HG03354 (cell line): ENCODE measurements around the gene CDH7.
A peak's percentile ranks its signal among the peaks of the same experiment; 100 is the strongest.

Experiments used
- ATAC-seq: cut with Tn5 transposase; IDR thresholded peaks from one replicate; pipeline ENCODE4 v1.9.1; 2021; ENCODE audit warnings: mild to moderate bottlenecking; ENCODE audit not compliant: unreplicated experiment, poor library complexity, severe bottlenecking

Gene CDH7

DNA sequence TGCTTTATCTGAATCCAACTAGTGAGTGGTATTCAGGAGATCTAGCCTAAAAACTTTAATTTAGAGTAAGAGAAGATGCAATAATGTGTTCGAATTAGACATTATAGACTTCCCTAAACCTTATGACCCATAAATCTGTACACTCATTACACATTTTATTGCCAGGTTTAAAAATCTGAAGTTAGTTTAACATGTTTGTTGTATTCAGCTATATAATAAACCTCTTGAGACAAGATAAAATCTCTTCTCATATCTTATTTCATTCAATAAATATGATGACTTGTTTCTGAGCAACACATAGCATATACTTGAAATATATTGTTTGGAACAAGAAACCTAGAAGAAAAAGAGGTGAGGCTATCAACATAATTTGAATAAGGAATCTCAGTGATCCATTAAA is 150.7 kb downstream of the CDH7 start:
- no peak for ATAC-seq

DNA sequence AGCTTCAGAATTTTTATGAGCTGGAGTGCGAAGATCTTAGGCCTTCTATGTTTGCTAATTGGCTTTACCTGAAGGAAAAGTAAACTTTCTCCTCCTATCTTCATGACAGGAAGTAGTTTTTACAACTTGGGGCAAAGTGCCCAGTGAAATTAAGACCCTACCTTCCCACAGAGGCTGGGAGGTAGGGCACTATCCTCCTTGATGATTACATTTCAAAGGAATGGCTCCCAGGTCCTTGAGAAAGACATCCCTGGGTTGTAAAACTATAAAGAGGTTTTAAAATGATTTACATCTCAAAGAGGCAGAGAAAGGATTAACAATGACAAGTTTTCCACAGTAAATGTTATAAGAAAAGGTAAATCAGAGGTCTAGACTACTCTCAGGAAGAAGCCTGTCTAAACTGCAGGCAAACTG is 155.8 kb downstream of the CDH7 start:
- no peak for ATAC-seq

DNA sequence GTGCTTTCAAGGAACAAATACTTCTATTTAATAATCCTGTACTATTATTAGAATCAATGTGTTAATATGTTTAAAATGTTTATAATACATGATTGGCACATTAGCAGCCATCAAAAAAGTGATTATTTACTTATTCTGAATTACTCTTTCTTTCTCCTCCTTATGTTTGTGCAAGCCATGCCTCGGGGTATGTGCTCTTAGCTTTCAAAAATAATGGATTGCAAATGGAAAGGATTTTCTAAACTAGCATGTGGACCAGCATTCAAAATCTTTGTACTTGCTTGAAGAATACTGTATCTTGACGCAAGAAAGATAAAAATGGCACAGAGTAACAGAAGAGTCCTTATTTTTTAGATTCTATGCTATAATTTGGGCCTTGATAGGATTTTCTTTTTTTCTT is 156.5 kb downstream of the CDH7 start:
- no peak for ATAC-seq

DNA sequence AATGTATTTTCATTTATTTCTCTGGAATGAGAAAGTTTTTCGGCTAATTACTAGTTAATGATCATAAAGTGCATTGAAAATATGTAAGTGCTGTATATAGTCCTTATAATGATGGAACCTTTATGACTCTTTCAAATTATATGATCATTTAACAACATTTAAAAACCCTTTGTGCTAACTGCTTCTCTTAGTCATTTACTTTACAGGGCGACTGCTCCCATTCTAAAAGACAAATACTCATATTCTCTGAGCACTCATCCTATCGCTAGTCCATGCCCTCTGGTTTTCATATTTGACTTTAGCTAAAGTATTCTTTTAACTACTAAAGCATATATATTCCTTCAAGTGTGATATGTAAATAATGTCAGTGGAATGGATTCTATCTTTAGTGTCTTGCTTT is 168.2 kb downstream of the CDH7 start:
- no peak for ATAC-seq

DNA sequence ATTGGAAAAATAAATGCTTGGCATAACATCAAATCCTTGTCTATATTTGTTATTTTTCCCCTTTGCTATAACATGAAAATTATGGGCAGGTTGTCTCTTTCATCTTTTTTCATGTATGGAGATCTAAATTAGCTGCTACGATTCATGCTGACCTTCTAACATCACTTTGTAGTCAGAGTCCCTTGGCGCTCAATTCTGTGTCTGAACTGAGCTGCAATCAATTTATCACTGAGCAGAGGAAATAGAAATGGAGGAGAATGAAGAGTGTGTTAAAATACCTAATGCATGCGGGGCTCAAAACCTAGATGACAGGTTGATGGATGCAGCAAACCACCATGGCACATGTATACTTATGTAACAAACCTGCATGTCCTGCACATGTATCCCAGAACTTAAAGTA is 168.9 kb downstream of the CDH7 start:
- no peak for ATAC-seq

DNA sequence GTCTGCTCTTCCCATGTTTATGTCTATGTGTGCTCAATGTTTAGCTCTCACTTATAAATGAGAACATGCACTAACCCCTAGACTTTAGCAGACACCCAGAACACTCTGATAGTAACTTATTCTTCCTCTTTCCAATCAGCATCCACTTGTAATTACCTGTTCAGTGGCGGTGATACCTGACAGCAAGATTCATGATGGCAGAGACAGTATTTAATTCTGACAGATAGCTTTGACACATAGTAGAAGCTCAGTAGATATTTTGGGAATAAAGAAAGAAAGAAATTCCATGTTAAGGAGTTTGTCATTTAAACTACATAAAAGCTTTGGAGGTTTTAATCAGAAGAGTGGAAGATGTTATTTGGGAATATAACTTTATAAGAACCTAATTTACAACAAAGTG is 171.3 kb downstream of the CDH7 start:
- ATAC-seq: no peak

DNA sequence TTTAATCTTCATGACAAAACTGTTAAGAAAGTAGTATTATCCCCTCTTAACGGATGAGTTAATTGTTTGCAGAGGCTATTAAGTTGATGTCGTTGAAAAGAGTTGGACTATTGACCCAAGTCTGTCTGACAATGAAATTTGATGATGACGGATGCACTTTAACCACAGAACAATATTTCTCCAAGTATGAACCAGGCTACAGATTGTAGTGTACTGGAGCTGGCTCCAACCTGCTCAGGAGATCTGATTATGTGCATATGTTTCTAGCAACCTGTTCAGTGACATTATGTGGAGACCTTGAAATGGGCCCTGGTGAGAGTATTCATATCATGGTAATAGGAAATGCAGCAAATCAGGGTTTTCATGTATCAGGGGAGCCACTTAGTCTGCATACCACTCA is 174.1 kb downstream of the CDH7 start:
- no peak for ATAC-seq

DNA sequence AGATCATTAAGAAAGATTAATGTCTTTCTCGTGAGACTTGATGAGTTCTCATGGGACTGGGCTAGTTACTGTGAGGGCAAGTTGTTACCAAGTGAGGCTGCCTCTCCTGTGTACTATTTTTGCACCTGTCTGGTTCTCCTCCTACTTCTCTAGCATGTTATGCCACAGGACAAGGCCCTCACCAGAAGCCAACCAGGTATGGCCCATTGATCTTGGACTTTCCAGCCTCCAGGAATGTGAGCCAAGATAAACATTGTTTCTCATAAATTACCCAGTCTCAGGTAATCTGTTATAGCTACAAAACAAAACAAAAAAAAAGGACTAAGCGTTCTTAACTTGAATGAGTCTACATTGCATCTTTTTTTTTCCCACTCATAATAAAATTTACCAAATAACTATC is 184.1 kb downstream of the CDH7 start:
- ATAC-seq: no peak

DNA sequence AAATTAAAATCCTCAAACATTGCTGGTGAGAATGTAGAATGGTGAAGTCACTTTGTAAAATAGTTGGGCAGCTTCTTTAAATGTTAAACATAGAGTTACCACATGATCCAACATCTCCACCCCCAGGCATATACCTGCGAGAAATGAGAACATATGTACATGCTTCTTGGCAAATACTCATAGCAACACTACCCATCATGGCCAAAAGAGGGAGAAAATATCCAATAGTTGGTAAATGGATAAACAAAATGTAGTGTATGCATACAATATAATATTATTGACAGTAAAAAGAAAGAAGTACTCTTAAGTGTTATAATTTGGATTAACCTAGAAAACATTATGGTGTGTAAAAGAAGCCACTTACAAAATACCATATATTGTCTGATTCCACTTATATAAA is 185.9 kb downstream of the CDH7 start:
- ATAC-seq: no peak

DNA sequence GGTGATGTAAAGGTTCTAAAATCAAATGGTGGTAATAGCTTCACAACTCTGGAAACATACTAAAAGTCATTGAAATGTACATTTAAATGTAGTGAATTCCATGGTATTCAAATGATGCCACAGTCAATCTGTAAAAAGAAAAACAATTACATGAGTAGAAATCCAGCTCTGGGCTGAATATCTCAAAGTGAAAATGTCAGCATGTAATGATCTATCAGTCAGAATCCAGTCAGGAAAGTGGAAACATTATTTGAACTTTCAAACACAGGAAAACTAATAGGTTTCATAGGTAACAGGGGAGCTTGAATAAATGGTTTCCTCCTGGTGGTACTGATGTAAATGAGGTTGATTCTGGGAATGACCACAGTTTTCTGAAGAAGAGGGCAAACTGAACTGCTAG is 186.4 kb downstream of the CDH7 start:
- ATAC-seq: no peak

DNA sequence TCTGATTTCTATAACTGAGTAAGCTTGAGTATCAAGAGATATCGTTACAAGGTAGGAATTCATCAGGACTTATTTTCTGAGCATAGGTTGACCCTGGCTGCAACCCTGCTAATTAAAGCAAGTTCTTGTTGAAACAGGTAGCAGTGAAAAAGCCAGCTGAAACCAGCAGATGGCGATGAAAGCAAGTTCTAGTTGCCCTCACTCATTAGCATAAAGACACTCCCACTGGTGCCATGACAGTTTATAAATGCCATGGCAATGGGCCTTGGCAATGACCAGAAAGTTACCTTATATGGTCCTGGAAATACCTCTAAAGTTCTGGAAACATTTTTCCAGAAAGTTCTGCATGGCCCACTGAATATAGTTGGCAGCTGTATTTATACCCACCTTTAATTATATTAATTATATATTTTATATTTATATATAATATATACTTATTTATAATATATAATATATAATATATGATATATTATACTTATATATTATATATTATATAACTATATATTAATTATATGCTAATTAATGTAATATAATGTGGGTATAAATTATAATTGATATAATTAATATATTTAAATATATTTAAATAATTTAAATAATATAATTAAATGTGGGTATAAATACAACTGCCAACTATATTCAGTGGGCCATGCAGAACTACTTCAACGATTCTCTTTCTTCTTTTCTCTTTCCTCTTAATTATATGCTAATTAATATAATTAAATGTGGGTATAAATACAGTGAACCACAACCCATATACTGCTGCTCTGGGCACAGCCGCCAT is 188.0 kb downstream of the CDH7 start:
- ATAC-seq: peak; percentile 86
